SK-N-MC (cell line): ENCODE results near the gene NANOS3.

ENCODE experiments used
- DNase-seq: peaks from one replicate; pipeline ENCODE4 v3.0.0-alpha.2; 2011; ENCODE audit warnings: low read depth, low spot score
- H3K27ac ChIP-seq: fragments of 200-600 bp; sonication (generic); 2 replicates; pipeline ENCODE4 v1.5.1; 2016; ENCODE audit warnings: mixed run types
- H3K36me3 ChIP-seq: fragments of 200-600 bp; sonication (generic); 2 replicates; pipeline ENCODE4 v1.6.1; 2017; ENCODE audit warnings: antibody characterized with exemption, low read length, mixed read lengths; ENCODE audit not compliant: insufficient read depth
- H3K4me3 ChIP-seq: fragments of 200-600 bp; sonication (generic); 2 replicates; pipeline ENCODE4 v1.5.1; 2016
- H3K9ac ChIP-seq: fragments of 200-600 bp; sonication (generic); 2 replicates; pipeline ENCODE4 v1.8.0; 2017; ENCODE audit warnings: mixed run types, mixed read lengths; ENCODE audit not compliant: insufficient read length
- H3K9me3 ChIP-seq: fragments of 200-600 bp; sonication (generic); 2 replicates; pipeline ENCODE4 v1.6.1; 2017; ENCODE audit warnings: low read depth, mild to moderate bottlenecking, antibody characterized with exemption, low read length, moderate library complexity, mixed read lengths
- EZH2 ChIP-seq: fragments of 200-600 bp; sonication (generic); IDR thresholded peaks from one replicate; pipeline ENCODE4 v1.6.1; 2017; ENCODE audit warnings: antibody characterized with exemption
- FOXP2 ChIP-seq: optimal IDR thresholded peaks from 2 replicates; pipeline ENCODE3; 2011; ENCODE audit warnings: mild to moderate bottlenecking, moderate library complexity; ENCODE audit not compliant: insufficient read depth; ENCODE audit errors: extremely low read length, control extremely low read depth
- POLR2AphosphoS5 ChIP-seq: IDR thresholded peaks from 2 replicates; pipeline ENCODE4 v1.6.1; 2012; ENCODE audit warnings: mild to moderate bottlenecking, low read depth, low read length, borderline replicate concordance

The NANOS3 gene

DNA sequence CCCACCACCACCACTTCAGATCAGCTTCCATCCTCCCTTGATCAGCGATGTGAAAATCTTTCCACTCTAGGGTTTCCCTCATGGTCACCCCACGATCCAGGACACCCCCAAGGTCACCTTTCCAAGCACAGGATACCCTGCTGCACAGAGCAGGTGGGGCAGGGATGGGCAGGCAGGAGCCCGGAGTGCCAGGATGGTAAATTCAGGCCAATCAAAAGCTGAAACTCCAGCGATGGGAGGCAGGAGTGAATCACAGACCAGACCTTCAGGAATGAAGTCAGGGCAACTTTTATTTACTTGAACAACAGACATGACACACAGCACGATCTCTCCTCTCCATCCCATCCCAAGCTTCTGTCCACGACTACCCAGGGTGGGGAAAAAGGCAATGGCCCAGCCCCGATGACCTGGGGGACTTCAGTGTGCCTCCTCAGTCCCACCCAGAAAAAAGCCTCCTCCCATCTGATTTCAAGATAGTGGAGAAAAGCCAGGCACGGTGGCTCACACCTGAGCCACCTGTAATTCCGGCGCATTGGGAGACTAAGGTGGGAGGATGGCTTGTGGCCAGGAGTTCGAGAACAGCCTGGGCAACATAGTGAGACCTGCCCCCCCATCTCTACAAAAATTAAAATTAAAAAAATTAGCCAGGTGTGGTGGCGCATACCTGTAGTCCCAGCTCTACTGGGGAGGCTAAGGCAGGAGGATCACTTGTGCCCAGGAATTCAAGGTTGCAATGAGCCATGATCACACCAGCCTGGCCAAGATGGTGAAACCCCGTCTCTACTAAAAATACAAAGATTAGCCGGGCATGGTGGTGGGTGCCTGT lies 42.5 kb upstream of the NANOS3 start:
- TF ChIP-seq POLR2AphosphoS5 (no peak; the same call in 1 of the 2 replicates), EZH2 (no peak)
- DNase-seq: no peak
- Histone ChIP-seq H3K9ac (no peak overlapping the region), H3K36me3 (peaks cover 35% of the 10 kb centered on the region), H3K9me3 (no peaks in the 10 kb centered on the region), H3K4me3 (no peak overlapping the region), H3K27ac (peak overlapping the region; percentile 75; the same call in 1 of the 2 replicates)

DNA sequence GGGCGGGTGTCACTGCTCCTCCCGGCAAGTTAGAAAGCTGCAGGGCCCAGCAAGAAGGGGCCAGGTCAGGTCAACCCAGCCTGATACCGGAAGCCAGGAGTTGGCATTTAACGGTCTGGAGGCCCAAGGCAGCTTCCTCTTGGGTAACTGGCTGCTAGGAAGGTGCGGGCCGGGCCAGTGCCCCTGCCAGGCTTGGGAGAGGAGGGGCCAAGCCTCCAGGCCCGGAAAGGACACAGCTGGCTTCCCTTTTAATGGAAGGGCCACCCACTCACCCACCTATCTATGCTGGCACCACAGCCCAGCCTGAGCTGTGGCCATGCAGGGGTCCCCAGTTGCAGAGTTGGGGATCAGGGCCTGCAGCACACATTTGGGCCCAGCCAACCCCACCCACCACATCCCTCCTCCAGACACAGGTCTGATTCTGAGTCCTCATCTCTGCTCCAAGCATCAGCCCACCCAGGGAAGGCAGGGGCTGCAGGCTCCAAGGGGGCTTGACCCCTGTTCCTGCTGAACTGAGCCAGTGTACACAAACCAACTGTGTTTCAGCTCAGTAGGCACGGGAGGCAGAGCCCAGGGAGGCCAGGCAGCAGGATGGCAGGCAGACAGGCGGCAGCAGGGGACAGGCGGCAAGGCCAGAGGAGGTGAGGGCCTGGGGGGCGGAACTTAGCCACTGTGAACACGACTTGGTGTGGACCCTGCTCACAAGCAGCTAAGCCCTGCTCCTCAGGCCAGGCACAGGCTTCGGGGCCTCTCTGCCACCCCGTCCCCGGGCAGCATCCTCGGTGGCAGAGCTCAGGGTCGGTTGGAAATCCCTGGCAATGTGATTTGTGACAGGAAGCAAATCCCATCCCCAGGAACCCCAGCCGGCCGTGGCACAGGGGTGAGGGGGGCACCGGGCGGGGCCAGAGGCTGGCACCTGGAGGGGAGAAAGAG lies 40.9 kb upstream of the NANOS3 start:
- Histone ChIP-seq H3K9me3 (no peaks in the 10 kb centered on the region), H3K9ac (no peak overlapping the region), H3K36me3 (peaks cover 43% of the 10 kb centered on the region), H3K27ac (peak overlapping the region; percentile 85), H3K4me3 (no peak overlapping the region)
- TF ChIP-seq POLR2AphosphoS5 (no peak), FOXP2 (no peak), EZH2 (no peak)
- DNase-seq: no peak

DNA sequence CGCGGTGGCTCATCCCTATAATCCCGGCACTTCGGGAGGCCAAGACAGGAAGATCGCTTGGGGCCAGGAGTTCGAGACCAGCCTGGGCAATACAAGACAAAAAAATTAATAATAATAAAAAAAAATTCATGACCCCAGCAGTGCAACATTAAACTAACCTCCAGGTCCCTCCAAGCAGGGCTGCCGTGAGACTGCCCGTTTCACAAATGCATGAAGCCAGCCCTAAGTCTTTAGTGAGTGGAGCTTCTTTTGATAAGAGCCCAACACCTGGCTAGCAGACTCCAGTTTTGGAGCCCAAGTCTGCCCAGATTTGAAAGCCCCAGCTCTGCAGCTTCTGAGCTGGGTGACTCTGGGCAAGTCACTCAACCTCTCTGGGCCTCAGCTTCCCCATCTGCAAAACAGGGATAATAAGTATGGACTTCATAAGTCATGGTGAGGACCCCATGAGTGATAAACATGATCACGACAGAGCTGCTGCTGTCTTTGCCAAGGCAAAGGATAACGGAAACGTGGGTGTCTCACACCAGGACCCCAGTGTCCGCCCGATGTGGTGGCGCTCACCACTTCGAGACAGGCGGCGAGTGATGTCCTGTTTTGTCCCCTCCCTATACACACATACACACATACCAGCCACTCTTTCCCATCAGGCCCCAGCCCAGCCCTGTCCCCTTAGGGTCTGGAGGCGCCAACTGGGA lies 38.4 kb upstream of the NANOS3 start:
- H3K27ac ChIP-seq: peak overlapping the region; percentile 91
- H3K9me3 ChIP-seq: no peaks in the 10 kb centered on the region
- peaks cover 44% of the 10 kb centered on the region for H3K36me3 ChIP-seq
- DNase-seq: no peak
- H3K4me3 ChIP-seq: peak overlapping the region; percentile 80
- peak overlapping the region; percentile 85 for H3K9ac ChIP-seq
- TF ChIP-seq POLR2AphosphoS5: no peak; the same call in 1 of the 2 replicates
- no peak for TF ChIP-seq EZH2
- TF ChIP-seq FOXP2: no peak

DNA sequence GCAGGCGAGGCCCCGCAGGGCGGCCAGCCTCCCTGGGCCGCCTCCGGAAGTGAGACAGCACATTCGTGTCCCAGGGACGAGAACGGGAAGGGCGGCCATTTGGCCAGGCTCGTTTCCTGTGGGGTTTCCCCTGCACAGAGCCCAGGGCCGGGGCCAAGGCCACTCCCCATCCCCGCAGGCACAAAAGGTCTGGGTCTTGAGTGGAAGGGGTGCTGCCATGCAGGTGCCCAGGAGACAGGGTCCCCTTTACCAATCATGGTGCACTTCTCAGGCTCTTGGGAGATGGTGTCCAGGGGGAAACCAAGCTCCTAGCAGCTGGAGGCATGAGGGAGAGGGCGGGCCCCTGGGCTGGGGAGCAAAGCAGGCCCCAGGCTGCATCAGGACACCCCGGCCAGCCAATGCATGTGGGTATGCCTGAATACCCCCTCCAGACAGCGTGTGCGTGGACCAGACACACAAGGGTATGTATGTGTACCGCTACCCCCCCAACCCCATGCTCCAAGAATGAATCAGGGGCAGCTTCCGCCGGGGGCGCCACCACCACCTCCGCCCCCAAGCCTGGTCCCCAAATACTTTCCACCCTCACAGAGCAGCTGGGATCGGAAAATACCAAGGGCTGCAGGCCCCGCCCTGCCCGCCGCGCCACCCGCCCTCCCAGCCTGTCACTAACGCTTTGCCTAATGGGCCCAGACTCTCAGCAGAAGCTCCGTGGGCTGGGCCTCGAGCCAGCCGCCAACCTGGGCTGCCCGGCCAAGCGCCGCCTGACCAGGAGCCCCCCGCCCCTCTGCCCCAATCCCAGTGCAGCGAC lies 37.6 kb upstream of the NANOS3 start:
- peaks cover 37% of the 10 kb centered on the region for H3K36me3 ChIP-seq
- no peak for TF ChIP-seq EZH2
- TF ChIP-seq POLR2AphosphoS5: peak; percentile 53; the same call in 1 of the 2 replicates
- H3K9ac ChIP-seq: peak overlapping the region; percentile 85
- H3K9me3 ChIP-seq: no peaks in the 10 kb centered on the region
- H3K27ac ChIP-seq: peak overlapping the region; percentile 91
- H3K4me3 ChIP-seq: peak overlapping the region; percentile 80
- no peak for DNase-seq

DNA sequence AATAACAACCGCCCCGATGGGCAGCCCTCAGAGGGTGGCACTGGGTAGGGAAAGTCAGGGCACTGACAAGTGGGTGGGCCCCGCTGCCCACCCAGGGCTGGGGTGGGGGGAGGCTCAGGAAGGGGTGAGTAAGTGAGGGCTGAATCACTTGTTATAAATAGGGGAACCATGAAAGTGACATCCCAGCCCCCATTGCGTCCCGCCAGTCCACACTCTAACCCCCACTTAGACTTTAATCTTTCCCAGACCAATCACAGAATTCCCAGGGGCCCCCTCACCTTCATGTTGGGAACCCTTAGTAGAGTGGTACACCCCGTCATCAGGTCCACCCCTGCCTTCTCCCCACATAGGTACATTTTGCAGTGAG lies 37.0 kb upstream of the NANOS3 start:
- peaks cover 32% of the 10 kb centered on the region for H3K36me3 ChIP-seq
- TF ChIP-seq EZH2: no peak
- no peak; the same call in none of the 2 replicates for TF ChIP-seq POLR2AphosphoS5
- TF ChIP-seq FOXP2: no peak
- H3K4me3 ChIP-seq: peak overlapping the region; percentile 80
- no peak for DNase-seq
- peak overlapping the region; percentile 91 for H3K27ac ChIP-seq
- no peaks in the 10 kb centered on the region for H3K9me3 ChIP-seq
- H3K9ac ChIP-seq: peak overlapping the region; percentile 85

DNA sequence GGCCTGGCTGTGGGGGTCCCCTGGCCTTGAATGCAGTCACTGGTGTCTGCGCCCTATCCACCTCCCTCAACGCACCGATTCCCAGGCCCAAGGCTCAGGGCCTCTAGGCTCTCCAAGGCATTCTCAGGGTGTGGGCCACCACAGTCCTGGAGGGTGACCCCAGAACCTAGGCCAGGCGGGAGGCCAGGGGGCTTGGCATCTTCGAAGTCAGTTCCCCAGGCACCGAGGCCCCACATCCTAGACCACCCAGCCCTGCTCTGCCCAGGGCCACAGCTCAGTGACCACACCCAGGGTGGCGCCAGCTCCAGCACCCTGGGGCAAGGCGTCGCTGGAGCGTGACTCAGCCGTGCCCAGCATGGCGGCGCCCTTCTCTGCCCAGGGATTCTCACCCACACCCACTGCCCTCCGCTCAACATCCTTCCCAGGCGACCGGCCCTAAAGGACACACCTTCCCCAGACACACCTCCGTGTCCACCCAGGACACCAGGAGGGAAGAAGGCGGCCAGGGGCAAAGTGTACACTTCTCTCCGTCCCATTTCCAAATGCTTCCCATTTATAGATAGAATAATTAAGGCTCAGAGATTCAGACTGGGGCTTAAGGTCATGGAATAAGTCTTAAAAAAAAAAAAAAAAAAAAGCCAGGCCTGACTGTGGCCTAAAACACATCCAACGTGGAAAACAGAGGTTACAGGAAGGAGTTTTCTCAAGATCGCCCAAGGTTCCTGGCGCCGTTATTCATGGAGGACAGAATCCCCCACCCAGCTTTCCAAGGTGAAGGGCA lies 36.4 kb upstream of the NANOS3 start:
- Histone ChIP-seq H3K4me3 (peak overlapping the region; percentile 80), H3K36me3 (peaks cover 32% of the 10 kb centered on the region), H3K9ac (peak overlapping the region; percentile 85), H3K27ac (peak overlapping the region; percentile 91), H3K9me3 (no peaks in the 10 kb centered on the region)
- TF ChIP-seq FOXP2 (no peak), EZH2 (no peak), POLR2AphosphoS5 (no peak)
- no peak for DNase-seq
